Measurements from ENCODE around the gene DNAH7. TPM values are rescaled to one million over a fixed set of nuclear protein-coding genes. Genes with fewer than 3 reads are reported as not detected.

Gene DNAH7
- total and polyA plus RNA-seq, 2 of the 13 experiments (the other 11 are each of a cell fraction or from before 2014, with no cell fraction given) = 0.09 TPM; not detected in 1

DNA sequence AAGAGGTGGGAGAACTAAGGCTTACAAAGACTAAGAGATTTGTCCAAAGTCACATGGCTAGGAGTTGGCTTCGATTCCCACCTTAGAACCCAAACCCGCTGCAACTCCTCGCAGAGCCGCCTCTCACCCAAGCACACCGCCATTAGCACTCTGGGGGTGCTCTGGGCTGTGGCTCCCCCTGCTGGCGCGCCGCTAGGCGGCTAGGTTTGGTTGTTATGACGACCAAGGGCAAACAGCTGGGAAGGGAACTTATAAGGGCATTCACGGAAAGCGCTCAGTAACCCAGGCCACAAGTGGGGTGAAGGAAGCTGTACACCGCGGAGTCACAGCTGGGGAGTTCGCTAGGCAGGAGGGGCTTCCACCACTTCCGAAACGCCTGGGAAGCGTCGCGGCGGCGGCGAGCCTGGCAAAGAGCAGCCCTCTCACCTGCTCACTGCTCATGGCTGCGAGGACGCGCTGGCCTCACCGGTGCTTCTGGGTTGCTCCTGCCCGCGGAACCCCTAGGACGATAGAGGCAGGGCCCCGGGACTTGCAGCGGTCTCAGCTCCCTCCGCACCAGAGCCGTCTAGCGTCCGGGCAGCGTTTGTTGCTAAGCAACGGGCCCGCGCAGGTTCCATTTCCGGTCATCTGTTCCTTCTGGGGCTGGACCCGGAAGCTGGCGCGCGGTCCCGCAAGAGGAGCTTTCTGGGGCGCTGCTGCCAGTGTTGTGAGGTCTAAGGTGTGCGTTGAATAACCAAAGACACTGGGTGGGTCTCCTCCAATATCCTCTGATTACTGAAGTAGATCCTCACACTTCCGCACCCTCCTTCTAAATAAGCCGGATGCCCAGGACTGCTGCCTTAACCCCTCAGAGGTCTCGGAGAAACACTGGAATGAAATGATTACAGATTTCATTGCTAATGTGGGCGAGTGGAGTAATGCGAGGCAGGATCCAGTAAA is at the start of gene DNAH7 (continued):
- TF ChIP-seq ZNF850 (CRISPR knock-in tag; conservative IDR thresholded peaks at IDR 0.05) (no peak), ATAD3A (CRISPR knock-in tag; IDR thresholded peaks at IDR 0.05) (no peak), ZNF747 (CRISPR knock-in tag; IDR thresholded peaks at IDR 0.05; ENCODE audit: borderline replicate concordance) (no peak; the same call in 1 of the 2 replicates), TCF7 (IDR thresholded peaks at IDR 0.05; ENCODE audit: low read depth) (no peak), CEBPB (IDR thresholded peaks at IDR 0.05; ENCODE audit: borderline replicate concordance, low read depth, low read length) (no peak), MIER3 (CRISPR knock-in tag; IDR thresholded peaks at IDR 0.05; ENCODE audit: borderline replicate concordance) (peak; percentile 68; the same call in 1 of the 2 replicates), HNF4G (IDR thresholded peaks at IDR 0.05; ENCODE audit: borderline replicate concordance, low read depth, low read length) (no peak), HNF4G (CRISPR knock-in tag; IDR thresholded peaks at IDR 0.05; ENCODE audit: borderline replicate concordance, low read depth) (no peak), WIZ (CRISPR knock-in tag; IDR thresholded peaks at IDR 0.05) (peak; percentile 93), YEATS4 (CRISPR knock-in tag; IDR thresholded peaks at IDR 0.05; ENCODE audit: borderline replicate concordance) (no peak), ZNF160 (CRISPR knock-in tag; IDR thresholded peaks at IDR 0.05) (no peak), SP4 (CRISPR knock-in tag; IDR thresholded peaks at IDR 0.05) (0 out of 2 replicates have a peak, but pooled peaks have one; percentile 11), ZKSCAN8 (CRISPR knock-in tag; IDR thresholded peaks at IDR 0.05; ENCODE audit: borderline replicate concordance) (peak; percentile 47; the same call in 1 of the 2 replicates), ZNF572 (CRISPR knock-in tag; IDR thresholded peaks at IDR 0.05) (peak; percentile 33; the same call in 1 of the 2 replicates), GATAD2A (CRISPR knock-in tag; IDR thresholded peaks at IDR 0.05) (no peak; the same call in 1 of the 2 replicates), CBFB (CRISPR knock-in tag; IDR thresholded peaks at IDR 0.05) (no peak), REL (CRISPR knock-in tag; conservative IDR thresholded peaks at IDR 0.05) (no peak), ELF4 (CRISPR knock-in tag; IDR thresholded peaks at IDR 0.05; ENCODE audit: borderline replicate concordance) (peak; percentile 63; the same call in 1 of the 2 replicates)
- TF ChIP-seq, protein P1, sequence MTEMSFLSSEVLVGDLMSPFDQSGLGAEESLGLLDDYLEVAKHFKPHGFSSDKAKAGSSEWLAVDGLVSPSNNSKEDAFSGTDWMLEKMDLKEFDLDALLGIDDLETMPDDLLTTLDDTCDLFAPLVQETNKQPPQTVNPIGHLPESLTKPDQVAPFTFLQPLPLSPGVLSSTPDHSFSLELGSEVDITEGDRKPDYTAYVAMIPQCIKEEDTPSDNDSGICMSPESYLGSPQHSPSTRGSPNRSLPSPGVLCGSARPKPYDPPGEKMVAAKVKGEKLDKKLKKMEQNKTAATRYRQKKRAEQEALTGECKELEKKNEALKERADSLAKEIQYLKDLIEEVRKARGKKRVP (CRISPR knock-in tag; IDR thresholded peaks at IDR 0.05) = 0 out of 4 replicates have a peak, but pooled peaks of 1 of the 2 experiments have one; percentile 31
- TF ChIP-seq, protein P2, sequence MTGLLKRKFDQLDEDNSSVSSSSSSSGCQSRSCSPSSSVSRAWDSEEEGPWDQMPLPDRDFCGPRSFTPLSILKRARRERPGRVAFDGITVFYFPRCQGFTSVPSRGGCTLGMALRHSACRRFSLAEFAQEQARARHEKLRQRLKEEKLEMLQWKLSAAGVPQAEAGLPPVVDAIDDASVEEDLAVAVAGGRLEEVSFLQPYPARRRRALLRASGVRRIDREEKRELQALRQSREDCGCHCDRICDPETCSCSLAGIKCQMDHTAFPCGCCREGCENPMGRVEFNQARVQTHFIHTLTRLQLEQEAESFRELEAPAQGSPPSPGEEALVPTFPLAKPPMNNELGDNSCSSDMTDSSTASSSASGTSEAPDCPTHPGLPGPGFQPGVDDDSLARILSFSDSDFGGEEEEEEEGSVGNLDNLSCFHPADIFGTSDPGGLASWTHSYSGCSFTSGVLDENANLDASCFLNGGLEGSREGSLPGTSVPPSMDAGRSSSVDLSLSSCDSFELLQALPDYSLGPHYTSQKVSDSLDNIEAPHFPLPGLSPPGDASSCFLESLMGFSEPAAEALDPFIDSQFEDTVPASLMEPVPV (CRISPR knock-in tag; IDR thresholded peaks at IDR 0.05) = no peak
- TF ChIP-seq, protein P3, sequence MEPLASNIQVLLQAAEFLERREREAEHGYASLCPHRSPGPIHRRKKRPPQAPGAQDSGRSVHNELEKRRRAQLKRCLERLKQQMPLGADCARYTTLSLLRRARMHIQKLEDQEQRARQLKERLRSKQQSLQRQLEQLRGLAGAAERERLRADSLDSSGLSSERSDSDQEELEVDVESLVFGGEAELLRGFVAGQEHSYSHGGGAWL (CRISPR knock-in tag; IDR thresholded peaks at IDR 0.05) = peak; percentile 50; the same call in 1 of the 2 replicates
- TF ChIP-seq, protein P4, sequence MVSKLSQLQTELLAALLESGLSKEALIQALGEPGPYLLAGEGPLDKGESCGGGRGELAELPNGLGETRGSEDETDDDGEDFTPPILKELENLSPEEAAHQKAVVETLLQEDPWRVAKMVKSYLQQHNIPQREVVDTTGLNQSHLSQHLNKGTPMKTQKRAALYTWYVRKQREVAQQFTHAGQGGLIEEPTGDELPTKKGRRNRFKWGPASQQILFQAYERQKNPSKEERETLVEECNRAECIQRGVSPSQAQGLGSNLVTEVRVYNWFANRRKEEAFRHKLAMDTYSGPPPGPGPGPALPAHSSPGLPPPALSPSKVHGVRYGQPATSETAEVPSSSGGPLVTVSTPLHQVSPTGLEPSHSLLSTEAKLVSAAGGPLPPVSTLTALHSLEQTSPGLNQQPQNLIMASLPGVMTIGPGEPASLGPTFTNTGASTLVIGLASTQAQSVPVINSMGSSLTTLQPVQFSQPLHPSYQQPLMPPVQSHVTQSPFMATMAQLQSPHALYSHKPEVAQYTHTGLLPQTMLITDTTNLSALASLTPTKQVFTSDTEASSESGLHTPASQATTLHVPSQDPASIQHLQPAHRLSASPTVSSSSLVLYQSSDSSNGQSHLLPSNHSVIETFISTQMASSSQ (IDR thresholded peaks at IDR 0.05; ENCODE audit: low read depth) = no peak
- TF ChIP-seq, protein P4 (CRISPR knock-in tag; IDR thresholded peaks at IDR 0.05; ENCODE audit: borderline replicate concordance) = no peak

Data from HepG2 (cell line).